Inflammatory macrophage treated with lipopolysaccharide for 1 hour (primary cell): Measurements from ENCODE around the gene PCDHGA4.
"Not testable (repeated sequence)": the region's sequence is repeated elsewhere in the genome, so short reads cannot be mapped to it uniquely, and the experiment has no call there.

Source experiments
- DNase-seq, 2 donors: peaks; one replicate each; pipeline ENCODE4 v3.0.0-alpha.2; 2020 to 2022

Gene PCDHGA4

DNA sequence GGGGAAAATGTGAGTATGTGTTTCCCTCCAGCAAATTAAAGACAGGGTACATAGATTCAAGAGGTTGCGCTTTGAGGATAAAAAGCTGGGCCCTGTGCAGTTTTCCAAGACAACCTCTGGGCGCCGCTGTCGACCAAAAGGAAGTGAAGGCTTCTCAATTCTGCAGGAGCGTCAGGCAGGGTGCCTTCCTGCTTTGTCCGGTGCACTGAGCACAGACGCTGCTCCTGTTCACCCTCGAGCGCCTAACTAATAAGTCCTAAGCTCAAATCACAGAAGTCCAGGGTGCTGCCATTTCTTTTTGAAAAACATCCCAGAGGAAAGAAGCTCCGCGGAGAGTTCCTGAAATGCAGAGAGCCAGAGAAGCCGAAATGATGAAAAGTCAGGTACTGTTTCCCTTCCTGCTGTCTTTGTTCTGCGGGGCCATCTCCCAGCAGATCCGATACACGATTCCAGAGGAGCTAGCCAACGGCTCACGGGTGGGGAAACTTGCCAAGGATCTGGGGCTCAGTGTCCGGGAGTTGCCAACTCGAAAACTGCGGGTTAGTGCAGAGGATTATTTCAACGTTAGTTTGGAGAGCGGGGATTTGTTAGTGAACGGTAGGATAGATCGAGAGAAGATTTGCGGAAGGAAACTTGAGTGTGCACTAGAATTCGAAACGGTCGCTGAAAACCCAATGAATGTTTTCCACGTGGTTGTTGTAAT, 4.8 kb upstream of the PCDHGA4 start, which contains the start of gene PCDHGB1:
TSS of gene PCDHGB1 (plus strand) at position 183 of the 703 bp plus-strand sequence. CDS start at position 345, 162 bp downstream.
- DNase-seq = peak in 1 of 2 donors; percentile 7

DNA sequence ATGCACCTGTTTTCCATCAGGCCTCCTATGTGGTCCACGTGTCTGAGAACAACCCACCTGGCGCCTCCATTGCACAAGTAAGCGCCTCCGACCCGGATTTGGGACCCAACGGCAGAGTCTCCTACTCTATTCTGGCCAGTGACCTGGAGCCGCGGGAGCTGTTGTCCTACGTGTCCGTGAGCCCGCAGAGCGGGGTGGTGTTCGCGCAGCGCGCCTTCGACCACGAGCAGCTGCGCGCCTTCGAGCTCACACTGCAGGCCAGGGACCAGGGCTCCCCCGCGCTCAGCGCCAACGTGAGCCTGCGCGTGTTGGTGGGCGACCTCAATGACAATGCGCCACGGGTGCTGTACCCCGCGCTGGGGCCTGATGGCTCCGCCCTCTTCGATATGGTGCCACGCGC, 3.2 kb upstream of the PCDHGA4 start:
- no peak for DNase-seq

DNA sequence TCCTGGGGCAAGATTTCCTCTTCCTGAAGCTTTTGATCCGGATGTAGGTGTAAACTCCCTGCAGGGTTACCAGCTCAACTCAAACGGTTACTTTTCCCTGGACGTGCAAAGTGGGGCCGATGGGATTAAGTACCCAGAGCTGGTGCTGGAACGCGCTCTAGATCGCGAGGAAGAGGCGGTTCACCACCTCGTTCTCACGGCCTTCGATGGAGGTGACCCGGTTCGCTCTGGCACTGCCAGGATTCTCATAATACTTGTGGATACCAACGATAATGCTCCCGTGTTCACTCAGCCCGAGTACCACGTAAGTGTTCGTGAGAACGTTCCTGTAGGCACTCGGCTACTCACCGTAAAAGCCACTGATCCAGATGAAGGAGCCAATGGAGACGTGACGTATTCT, 820 bp downstream of the PCDHGA4 start:
- DNase-seq = no peak

DNA sequence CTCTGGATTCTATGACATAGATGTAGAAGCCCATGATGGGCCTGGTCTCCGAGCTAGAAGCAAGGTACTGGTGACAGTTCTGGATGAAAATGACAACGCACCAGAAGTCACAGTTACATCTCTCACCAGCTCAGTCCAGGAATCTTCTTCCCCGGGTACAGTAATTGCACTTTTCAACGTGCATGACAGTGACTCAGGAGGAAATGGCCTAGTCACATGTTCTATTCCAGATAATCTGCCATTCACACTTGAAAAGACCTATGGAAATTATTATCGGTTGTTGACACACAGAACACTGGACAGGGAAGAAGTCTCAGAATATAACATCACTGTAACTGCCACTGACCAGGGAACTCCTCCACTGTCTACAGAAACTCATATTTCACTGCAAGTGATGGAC, 1.3 kb downstream of the PCDHGA4 start:
- no peak for DNase-seq

DNA sequence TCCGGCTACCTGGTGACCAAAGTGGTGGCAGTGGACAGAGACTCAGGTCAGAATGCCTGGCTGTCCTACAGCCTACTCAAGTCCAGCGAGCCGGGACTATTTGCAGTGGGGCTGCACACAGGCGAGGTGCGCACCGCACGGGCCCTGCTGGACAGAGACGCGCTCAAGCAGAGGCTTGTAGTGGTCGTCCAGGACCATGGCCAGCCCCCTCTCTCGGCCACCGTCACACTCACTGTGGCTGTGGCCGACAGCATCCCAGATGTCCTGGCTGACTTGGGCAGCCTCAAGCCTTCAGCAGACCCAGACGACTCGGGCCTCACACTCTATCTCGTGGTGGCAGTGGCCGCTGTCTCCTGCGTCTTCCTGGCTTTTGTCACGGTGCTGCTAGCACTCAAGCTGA, 2.1 kb downstream of the PCDHGA4 start:
- no peak for DNase-seq

DNA sequence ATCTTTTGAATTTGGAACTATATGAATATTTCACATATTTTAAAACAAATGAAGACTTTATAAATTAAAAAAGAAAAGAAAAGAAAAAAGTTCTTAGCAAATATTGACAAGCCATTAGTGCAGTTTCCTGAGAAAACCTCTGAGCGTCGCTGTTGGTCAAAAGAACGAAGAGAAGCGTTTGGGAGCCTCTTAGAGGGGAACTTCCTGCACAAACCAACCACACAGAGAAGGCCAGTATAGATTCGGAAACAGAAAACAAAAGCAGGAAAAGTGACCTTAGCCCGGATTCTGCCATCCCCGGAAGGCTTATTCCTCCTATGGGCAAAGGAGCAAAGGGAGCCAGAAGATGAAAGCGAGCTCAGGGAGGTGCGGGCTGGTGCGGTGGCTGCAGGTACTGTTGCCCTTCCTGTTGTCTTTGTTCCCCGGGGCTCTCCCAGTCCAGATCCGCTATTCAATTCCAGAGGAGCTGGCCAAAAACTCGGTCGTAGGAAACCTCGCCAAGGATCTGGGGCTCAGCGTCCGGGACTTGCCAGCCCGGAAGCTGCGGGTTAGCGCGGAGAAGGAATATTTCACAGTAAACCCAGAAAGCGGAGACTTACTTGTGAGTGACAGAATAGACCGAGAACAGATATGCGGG, 5.1 kb downstream of the PCDHGA4 start, which contains the start of gene PCDHGB2:
TSS of gene PCDHGB2 (plus strand) at position 205 of the 637 bp plus-strand sequence. CDS start at position 347, 142 bp downstream.
- DNase-seq = peak; percentile 10 to 20

DNA sequence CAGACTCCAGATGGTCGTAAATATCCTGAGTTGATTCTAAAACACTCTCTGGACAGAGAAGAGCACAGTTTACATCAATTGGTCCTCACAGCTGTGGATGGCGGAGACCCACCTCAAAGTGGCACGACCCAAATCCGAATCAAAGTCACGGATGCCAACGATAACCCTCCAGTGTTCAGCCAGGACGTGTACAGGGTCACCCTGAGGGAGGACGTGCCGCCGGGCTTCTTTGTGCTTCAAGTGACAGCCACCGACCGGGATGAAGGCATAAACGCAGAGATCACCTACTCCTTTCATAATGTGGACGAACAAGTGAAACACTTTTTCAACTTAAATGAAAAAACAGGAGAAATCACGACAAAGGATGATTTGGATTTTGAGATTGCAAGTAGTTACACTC, 5.9 kb downstream of the PCDHGA4 start:
- no peak for DNase-seq

DNA sequence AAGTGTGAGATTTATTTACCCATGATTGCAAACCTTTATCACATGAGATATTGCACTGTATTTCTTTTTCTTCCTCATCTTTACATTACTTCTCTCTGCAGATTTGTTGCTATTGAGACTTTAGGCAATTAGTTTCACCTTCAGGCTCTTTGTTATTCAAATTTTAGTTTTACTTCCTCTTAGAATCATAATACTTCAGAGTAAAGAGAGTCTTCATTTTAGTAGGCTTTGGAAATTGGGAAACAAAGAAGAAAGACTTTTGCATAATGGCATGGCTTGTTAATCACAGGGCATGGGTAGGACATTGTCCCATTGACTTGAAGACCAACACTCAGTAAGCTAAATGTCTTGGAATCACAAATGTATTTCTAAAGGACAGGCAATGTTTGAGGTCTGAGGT, 7.9 kb downstream of the PCDHGA4 start:
- DNase-seq = no peak

DNA sequence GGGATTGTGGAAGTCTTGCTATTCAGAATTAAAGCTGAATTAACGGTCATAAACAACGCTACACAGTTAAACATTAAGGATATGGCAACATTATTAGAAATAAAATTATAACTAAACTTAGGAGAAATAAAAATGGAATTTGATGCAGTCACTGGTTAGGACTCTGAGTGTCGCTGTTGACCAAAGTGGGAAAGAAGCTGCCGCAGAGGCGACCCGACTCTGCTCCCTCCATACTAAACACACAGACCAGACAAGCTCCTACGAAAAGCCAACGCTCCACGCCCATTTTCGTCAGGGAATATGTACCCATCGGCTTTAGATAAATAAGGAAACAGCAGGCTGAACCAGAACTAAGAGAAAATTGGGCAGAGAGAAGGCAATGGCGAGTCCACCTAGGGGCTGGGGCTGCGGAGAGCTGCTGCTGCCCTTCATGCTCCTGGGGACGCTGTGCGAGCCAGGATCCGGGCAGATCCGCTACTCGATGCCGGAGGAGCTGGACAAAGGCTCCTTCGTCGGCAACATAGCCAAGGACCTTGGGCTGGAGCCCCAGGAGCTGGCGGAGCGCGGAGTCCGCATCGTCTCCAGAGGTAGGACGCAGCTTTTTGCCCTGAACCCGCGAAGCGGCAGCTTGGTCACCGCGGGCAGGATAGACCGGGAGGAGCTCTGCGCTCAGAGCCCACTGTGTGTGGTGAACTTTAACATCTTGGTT, 9.3 kb downstream of the PCDHGA4 start, which contains the start of gene PCDHGA5:
TSS of gene PCDHGA5 (plus strand) at position 211 of the 709 bp plus-strand sequence. CDS start at position 380, 169 bp downstream.
- no peak for DNase-seq

DNA sequence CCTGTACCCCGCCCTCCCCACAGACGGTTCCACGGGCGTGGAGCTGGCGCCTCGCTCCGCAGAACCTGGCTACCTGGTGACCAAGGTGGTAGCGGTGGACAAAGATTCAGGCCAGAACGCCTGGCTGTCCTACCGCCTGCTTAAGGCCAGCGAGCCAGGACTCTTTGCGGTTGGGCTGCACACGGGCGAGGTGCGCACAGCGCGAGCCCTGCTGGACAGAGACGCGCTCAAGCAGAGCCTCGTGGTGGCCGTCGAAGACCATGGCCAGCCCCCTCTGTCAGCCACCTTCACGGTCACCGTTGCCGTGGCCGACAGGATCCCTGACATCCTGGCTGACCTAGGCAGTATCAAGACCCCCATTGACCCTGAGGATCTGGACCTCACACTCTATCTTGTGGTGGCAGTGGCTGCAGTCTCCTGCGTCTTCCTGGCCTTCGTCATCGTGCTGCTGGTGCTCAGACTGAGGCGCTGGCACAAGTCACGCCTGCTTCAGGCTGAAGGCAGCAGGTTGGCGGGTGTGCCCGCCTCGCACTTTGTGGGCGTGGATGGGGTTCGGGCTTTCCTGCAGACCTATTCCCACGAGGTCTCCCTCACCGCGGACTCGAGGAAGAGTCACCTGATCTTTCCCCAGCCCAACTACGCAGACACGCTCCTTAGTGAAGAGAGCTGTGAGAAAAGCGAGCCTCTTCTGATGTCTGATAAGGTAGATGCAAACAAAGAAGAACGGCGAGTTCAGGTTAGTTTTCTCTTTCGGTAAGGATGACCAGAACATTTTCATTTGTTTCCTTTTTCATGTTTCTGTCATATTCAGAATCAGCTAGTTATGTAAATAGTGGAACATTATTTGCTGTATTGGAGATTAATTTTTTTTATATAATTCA, 11.4 kb downstream of the PCDHGA4 start:
- no peak for DNase-seq

DNA sequence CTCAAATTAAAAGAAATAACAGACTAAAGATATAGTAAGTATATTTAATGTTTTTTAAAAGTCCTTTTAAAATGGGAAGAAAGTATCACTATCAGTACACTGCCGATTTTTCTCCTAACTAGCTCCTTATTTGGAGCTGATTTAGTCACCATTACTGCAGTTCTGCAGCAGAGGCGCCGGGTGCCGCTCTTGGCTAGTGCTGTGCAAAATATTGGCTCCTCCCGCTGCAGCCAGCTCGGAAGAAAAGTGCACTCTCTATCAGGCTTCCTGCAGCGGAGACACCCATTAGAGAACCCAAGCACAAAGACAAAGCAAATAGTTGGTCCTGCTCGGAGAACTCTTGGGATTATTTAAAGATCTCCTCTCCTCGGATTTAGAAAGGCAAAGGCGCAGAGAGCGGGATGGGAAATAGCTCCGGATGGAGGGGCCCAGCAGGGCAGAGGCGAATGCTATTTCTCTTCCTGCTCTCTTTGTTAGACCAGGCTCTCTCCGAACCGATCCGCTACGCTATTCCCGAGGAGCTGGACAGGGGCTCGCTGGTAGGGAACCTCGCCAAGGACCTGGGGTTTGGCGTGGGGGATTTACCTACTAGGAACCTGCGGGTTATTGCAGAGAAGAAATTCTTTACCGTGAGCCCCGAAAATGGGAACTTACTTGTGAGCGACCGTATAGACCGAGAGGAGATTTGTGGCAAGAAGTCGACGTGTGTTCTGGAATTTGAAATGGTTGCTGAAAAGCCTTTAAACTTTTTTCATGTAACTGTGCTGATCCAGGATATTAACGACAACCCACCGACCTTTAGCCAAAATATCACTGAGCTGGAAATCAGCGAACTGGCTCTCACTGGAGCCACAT, 15.4 kb downstream of the PCDHGA4 start, which contains the start of gene PCDHGB3:
TSS of gene PCDHGB3 (plus strand) at position 249 of the 855 bp plus-strand sequence. CDS start at position 402, 153 bp downstream.
- peak in 1 of 2 donors; percentile 25 for DNase-seq

DNA sequence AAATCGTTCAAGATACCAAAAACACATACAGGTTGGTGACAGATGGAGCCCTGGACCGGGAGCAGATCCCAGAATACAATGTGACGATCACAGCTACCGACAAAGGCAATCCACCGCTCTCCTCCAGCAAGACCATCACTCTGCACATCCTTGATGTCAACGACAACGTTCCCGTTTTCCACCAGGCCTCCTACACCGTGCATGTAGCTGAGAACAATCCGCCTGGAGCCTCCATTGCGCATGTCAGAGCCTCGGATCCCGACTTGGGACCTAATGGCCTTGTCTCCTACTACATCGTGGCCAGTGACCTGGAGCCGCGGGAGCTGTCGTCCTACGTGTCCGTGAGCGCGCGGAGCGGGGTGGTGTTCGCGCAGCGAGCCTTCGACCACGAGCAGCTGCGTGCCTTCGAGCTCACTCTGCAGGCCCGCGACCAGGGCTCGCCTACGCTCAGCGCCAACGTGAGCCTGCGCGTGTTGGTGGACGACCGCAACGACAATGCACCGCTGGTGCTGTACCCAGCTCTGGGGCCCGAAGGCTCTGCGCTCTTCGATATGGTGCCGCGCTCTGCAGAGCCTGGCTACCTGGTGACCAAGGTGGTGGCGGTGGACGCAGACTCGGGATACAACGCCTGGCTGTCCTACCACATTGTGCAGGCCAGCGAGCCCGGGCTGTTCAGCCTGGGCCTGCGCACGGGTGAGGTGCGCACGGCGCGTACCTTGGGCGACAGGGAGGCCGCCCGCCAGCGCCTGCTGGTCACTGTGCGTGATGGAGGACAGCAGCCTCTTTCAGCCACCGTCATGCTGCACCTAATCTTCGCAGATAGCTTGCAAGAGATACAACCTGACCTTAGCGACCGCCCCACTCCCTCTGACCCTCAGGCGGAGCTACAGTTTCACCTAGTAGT, 17.0 kb downstream of the PCDHGA4 start:
- no peak for DNase-seq

DNA sequence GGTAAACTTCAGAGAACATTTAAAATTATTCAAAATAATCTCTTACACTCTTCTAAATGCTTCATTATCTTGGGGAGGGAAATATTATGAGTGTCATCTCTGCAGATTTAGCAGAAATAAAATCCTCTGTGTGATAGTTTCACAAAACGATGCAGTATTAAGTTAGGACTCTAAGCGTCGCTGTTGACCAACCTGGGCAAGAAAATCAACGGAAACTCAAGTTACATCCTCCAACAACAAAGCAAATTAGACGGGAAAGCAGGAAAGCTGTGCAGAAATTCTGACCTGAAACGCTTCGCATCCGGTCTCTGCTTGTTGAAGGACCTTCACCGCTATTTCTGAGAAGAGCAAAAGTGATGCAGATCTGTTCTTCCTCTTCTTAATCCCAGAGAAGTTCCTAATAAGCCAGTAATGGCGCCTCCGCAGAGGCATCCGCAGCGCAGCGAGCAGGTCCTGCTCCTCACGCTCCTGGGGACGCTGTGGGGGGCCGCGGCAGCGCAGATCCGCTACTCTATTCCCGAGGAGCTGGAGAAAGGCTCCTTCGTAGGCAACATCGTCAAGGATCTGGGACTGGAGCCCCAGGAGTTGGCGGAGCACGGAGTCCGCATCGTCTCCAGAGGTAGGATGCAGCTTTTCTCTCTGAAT, 19.0 kb downstream of the PCDHGA4 start, which contains the start of gene PCDHGA6:
TSS of gene PCDHGA6 (plus strand) at position 219 of the 645 bp plus-strand sequence. CDS start at position 412, 193 bp downstream.
- DNase-seq = no peak

DNA sequence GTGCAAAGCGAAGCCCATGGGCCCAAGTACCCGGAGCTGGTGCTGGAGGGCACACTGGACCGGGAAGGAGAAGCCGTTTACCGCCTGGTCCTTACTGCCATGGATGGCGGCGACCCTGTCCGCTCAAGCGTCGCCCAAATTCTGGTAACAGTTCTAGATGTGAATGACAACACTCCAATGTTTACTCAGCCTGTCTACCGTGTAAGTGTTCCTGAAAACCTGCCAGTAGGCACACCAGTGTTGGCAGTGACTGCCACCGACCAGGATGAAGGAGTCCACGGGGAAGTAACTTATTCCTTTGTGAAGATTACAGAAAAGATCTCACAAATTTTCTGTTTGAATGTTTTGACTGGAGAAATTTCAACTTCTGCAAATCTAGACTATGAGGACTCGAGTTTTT, 19.8 kb downstream of the PCDHGA4 start:
- no peak for DNase-seq

DNA sequence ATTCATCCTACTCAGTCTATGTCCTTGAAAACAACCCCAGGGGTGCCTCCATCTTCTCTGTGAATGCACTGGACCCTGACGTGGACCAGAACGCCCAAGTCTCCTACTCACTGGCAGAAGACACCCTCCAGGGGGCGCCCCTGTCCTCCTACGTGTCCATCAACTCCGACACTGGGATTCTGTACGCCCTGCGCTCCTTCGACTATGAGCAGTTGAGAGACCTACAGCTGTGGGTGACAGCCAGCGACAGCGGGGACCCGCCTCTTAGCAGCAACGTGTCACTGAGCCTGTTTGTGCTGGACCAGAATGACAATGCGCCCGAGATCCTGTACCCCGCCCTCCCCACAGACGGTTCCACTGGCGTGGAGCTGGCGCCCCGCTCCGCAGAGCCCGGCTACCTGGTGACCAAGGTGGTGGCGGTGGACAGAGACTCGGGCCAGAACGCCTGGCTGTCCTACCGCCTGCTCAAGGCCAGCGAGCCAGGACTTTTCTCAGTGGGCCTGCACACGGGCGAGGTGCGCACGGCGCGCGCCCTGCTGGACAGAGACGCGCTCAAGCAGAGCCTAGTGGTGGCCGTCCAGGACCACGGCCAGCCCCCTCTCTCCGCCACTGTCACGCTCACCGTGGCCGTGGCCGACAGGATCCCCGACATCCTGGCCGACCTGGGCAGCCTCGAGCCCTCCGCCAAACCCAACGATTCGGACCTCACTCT, 20.8 kb downstream of the PCDHGA4 start:
- DNase-seq = not testable (repeated sequence)

DNA sequence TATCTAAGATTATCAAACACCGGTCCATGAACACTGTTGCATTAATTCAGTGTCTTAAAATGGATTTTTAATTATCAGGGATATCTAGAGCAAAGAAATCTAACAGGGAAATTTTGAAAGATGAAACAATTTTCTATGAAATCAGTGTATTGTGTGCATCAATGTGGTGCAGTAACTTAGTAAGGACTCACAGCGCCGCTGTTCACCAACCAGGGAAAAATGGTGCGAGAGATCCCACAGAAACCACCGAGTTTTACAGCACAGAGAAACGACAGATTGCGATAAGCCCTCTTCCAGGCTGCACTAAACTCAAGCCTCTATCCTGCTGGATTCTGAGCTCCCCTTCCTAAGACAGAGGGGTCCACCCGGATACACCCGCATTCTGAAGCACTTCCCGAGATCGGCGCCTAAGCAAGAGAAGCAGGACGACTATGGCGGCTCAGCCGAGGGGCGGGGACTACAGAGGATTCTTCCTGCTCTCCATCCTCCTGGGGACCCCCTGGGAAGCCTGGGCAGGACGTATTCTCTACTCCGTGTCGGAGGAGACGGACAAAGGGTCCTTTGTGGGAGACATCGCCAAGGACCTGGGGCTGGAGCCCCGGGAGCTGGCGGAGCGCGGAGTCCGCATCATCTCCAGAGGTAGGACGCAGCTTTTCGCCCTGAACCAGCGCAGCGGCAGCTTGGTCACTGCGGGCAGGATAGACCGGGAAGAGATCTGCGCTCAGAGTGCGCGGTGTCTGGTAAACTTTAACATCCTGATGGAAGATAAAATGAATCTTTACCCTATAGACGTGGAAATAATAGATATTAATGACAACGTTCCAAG, 27.9 kb downstream of the PCDHGA4 start, which contains the start of gene PCDHGA7:
TSS of gene PCDHGA7 (plus strand) at position 274 of the 826 bp plus-strand sequence. CDS start at position 432, 158 bp downstream.
- DNase-seq = no peak

DNA sequence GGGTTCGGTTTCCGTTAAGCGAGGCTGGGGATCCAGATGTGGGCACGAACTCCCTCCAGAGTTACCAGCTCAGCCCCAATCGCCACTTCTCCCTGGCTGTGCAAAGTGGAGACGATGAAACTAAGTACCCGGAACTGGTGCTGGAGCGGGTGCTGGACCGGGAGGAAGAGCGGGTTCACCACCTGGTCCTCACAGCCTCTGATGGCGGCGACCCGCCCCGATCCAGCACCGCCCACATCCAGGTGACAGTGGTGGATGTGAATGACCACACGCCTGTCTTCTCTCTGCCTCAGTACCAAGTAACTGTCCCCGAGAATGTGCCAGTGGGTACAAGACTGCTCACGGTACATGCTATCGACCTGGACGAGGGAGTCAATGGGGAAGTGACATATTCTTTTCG, 28.5 kb downstream of the PCDHGA4 start:
- DNase-seq = no peak
